HG03571 (cell line): ENCODE measurements around the gene GIPC1.
"Not testable (repeated sequence)": the region's sequence is repeated elsewhere in the genome, so short reads cannot be mapped to it uniquely, and the experiment has no call there.

ENCODE experiments used
- ATAC-seq: cut with Tn5 transposase; IDR thresholded peaks from one replicate; pipeline ENCODE4 v1.9.1; 2021; ENCODE audit not compliant: unreplicated experiment

Gene GIPC1

DNA sequence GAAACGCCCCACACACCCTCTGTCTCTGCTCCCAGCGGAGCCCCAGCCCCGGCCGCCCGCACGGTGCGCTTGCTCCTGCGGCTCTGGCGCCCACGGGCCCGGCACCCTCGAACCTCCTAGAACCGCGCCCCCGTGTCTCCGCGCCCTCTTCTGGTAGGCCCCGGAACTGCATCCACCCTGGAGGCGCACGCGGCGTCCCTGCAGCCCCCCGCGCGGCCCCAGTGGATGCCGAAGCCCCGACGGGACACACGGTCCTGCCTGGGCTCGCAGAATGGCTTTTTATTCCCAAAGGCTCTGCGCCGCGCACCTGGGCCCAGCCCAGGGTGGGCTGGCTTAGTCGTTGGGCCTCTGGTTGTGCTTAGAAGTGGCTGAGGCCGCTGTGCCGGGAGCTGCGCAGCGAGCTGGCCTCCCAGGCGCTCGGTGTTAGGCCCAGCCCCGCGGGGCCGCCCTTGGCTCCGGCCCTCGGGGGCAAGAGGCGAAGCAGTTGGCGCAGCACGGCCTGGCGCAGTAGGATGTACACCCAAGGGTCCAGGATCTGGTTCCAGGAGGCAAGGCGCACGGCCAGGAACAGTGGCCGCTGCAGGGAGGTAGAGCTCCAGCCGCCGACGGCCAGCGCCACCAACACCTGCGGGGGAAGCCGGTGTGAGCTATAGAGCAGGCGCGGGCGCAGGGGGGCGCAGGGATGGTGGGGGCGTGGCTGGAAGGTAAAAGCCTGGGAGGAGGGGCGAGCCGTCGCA is 23.6 kb downstream of the GIPC1 start:
- ATAC-seq = no peak

DNA sequence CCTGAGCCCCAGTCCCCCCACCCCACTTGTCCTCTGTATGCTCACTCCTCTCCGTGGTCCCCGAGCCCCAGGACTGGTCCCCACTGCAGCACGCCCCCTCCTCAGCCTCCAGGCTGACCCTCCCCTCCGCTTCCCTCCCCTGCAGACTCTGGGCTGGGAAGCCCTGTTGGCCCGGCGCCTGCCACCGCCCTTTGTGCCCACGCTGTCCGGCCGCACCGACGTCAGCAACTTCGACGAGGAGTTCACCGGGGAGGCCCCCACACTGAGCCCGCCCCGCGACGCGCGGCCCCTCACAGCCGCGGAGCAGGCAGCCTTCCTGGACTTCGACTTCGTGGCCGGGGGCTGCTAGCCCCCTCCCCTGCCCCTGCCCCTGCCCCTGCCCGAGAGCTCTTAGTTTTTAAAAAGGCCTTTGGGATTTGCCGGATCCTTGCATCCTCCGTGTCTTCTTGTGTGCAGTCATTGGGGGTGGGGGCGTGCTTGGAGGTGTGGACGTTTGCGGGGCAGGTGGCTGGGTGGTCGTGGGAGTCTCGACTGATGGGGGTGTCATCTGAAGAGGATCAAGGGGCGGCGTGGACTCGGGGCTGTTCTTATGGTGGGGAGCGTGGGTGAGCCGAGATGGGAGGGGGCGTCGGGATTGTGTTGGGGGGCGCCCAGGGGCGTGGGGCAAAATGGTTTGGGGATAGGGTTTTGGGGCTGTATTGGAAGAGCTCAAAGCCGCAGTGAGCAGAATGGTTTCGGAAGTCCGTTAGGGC is 24.3 kb downstream of the GIPC1 start:
- no peak for ATAC-seq

DNA sequence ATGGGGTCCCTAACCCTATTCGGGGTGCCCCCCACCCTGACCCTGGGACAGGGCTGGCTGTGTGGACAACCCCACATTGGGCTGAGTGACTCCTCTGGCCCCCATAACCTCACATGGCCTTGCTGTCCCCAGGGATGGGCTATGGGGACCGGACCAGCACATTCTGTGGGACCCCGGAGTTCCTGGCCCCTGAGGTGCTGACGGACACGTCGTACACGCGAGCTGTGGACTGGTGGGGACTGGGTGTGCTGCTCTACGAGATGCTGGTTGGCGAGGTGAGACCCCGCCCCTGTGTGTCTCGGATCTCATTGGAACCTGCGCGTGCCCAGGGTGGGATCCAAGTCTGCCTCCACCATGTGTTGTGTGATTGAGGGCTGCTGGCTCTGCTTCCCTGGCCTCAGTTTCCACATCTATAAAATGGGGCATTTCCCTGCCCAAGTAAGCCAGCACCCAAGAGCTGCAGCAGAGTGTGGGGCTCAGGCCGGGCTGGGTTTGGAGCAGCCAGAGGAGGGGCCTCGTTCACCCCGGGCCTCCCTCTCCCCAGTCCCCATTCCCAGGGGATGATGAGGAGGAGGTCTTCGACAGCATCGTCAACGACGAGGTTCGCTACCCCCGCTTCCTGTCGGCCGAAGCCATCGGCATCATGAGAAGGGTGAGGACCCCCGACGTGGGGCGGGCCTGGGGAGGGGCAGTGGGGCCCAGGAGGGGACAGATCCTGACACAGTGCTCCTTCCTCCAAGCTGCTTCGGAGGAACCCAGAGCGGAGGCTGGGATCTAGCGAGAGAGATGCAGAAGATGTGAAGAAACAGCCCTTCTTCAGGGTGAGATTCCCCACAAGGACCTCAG is 25.7 kb downstream of the GIPC1 start:
- ATAC-seq = no peak

DNA sequence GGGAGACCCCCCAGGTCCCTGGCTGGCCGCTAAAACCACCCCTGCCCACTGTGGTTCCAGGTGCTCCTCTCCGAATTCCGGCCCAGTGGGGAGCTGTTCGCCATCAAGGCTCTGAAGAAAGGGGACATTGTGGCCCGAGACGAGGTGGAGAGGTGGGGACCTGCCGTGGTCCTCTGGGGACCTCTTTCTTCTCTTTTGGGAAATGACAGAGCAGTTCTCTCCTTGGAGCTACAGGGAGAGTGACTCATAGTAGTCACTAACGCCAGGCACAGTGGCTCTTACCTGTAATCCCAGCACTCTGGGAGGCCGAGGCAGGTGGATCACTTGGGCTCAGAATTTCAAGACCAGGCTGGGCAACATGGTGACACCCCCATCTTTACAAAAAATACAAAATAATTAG is 28.1 kb downstream of the GIPC1 start:
- no peak for ATAC-seq

DNA sequence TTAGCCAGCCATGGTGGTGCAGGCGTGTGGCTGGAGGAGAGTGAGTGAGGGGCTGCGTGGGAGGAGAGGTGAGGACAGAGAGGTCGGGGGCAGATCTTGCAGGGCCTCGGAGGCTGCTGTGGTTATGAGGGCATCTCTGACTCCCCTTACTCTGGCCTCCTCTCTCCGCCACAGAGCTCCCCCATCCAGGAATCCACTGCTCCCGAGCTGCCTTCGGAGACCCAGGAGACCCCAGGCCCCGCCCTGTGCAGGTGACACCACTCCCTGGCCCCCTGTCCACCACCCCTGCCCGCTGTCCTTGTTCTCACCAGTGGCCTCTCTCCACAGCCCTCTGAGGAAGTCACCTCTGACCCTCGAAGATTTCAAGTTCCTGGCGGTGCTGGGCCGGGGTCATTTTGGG is 28.5 kb downstream of the GIPC1 start:
- no peak for ATAC-seq

DNA sequence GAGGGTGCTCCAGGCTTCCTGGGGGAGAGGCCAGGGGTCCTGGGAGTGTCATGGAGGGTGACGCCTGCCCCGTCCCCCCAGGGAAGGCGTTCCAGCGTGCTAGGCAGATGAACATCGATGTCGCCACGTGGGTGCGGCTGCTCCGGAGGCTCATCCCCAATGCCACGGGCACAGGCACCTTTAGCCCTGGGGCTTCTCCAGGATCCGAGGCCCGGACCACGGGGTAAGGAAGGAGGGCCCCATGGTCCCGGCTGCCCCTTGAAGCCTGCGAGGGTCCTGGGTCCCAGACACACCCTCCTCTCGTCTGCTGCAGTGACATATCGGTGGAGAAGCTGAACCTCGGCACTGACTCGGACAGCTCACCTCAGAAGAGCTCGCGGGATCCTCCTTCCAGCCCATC is 32.2 kb downstream of the GIPC1 start:
- ATAC-seq = no peak

DNA sequence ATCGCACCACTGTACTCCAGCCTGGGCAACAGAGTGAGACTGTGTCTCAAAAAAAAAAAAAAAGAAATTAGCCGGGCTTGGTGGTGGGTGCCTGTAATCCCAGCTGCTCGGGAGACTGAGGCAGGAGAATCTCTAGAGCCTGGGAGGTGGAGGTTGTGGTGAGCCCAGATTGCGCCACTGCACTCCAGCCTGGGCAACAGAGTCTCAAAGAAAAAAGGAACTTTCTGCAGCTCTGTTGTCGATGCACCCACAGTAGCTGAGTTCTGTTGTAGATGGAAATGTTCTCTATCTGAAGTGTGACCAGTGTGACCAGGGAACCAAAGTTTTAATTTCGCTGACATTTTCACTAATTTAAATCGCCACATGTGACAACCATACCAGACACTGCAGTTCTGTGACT is 33.5 kb downstream of the GIPC1 start:
- ATAC-seq = not testable (repeated sequence)

DNA sequence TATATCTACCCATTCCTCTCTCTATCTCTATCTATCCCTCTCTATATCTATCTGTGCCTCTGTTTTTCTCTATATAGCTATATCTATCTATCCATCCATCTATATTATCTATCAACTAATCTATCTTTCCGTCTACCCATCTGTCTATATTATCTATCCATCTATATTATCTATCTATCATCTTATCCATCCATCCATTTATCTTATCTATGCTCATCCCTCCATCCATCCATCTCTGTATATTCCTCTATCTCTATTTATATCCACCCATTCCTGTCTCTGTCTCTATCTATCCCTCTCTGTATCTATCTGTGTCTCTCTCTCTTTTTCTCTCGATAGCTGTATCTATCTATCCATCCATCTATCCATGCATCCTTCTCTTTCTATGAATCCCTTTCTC is 35.0 kb downstream of the GIPC1 start:
- ATAC-seq = no peak

DNA sequence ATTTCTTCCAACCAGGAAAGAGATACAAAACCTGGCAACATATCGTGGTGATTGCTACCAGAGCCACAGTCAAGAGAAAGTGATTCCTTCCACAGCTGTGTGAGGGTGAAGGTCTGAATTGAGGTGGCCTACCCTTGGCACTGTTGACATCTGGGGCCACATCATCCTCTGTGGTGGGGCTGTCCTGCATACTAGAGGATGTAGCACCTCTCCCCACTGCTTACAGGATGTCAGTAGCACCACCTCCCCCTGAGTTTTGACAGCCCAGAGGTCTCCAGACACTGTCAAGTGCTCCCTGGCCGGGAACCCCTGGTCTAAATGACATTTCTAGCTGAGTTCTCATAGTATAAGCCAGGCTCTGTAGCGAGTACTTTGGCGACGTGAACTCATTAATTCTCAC is 36.2 kb downstream of the GIPC1 start:
- ATAC-seq = no peak

DNA sequence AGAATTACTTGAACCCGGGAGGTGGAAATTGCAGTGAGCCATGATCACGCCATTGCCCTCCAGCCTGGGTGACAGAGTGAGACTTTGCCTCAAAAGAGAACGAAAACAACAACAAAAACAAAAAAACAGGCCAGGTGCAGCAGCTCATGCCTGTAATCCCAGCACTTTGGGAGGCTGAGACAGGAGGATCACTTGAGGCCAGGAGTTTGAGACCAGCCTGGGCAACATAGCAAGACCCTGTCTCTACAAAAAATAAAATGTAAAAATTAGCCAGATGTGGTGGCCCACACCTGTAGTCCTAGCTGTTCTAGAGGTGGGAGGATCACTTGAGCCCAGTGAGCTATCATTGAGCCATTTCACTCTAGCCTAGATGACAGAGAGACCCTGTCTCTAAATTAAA is 43.6 kb downstream of the GIPC1 start:
- ATAC-seq = not testable (repeated sequence)

DNA sequence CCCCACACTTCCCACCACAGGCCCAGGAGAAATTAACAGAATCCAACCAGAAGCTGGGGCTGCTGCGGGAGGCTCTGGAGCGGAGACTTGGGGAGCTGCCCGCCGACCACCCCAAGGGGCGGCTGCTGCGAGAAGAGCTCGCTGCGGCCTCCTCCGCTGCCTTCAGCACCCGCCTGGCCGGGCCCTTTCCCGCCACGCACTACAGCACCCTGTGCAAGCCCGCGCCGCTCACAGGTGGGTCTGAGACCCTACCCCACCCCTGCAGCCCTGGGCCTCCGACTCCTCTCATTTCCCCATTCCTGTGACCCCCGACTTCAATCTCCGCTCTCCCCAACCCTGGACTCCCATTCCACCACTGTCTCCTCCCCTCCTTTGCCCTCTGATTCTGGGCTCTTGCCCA is 45.1 kb downstream of the GIPC1 start:
- ATAC-seq = no peak

DNA sequence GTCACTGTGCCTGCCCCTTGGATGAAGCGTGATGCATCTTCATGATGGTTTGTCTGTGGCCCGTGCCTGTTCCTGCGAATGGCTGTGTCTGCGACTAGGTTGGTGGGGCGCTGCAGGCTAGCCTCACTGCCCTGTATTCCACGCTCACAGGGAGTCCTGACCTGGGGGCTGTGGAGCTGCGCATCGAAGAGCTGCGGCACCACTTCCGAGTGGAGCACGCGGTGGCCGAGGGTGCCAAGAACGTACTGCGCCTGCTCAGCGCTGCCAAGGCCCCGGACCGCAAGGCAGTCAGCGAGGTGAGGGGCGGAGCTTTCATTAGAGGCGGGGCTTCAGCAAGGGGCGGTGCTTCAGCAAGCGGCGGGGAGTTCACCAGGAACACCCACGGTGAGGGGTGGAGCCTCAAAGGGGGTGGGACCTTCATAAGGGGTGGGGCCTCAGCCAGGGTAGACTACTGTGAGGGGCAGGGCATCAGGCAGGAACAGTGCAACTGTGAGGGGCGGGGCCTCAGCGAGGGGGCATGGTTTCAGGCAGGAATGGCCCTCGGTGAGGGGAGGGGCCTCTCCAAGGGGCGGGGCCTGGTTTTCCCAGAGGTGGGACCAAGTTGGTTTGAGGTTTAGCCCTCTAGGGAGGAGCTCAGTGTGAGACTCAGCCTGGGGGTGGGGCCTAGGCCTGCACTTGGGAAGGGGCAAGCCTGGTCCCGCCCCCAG is 45.6 kb downstream of the GIPC1 start:
- no peak for ATAC-seq

DNA sequence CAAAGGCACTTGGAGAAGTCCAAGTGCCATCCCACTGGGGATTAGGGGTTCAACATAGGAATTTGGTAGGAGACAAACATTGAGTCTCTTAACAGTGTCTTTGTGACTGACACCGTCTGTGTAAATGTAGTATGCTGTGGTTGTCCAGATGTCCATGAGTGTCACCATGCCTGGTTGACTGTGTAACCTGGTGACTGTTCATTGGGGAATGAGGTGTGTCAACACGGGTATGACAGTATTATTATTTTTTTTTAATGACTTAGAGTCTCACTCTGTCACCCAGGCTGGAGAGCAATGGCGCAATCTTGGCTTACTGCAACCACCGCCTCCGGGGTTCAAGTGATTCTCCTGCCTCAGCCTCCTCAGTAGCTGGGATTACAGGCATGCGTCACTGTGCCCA is 46.6 kb downstream of the GIPC1 start:
- no peak for ATAC-seq

DNA sequence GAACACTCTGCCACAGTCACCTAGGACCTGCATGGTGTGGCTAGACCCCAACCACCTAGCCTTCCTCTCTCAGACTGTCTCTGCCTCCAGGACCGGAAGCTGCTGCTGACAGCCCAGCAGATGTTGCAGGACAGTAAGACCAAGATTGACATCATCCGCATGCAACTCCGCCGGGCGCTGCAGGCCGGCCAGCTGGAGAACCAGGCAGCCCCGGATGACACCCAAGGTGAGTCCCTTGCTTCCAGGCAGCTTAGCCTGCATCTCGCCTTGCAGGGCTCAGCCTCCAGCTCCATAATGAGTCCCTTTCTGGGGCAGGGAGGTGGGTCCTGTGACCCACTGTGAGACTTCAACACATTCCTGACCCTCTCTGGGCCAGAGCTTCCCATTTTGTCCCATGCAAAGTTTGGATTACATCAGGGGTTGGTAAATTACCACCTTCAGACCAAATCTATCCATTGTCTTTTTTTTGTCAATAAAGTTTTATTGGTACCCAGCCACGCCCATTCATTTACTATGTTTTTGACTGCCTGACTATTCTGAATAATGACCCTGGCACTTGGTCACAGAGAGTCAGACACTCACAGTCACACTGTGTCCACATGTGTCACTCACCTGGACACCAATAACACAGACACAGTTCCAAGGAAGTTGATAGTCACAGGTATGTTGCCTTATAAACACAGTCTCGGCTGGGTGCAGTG is 49.4 kb downstream of the GIPC1 start:
- ATAC-seq = no peak

DNA sequence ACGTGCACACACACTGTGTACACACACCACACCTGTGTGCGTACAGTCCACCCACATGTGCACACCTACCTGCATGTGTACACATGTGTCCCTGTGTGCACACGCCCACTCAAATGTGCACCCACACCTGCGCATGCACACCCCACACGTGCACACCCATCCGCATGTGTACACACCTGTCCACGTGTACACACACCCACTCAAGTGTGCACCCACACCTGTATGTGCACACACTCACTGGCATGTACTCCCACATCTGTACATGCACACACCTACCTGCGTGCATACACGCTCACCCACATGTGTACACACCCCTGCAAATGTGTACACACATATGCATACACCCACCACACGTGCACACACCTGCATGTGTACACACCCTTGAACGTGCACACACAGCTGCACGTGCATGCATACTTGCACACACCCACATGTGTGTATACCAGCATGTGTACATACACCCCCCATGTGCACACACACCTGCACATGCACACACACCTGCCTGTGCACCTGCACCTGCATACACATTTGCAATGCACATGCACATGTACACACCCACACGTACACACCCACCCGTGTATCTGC is 52.2 kb downstream of the GIPC1 start:
- ATAC-seq = no peak

DNA sequence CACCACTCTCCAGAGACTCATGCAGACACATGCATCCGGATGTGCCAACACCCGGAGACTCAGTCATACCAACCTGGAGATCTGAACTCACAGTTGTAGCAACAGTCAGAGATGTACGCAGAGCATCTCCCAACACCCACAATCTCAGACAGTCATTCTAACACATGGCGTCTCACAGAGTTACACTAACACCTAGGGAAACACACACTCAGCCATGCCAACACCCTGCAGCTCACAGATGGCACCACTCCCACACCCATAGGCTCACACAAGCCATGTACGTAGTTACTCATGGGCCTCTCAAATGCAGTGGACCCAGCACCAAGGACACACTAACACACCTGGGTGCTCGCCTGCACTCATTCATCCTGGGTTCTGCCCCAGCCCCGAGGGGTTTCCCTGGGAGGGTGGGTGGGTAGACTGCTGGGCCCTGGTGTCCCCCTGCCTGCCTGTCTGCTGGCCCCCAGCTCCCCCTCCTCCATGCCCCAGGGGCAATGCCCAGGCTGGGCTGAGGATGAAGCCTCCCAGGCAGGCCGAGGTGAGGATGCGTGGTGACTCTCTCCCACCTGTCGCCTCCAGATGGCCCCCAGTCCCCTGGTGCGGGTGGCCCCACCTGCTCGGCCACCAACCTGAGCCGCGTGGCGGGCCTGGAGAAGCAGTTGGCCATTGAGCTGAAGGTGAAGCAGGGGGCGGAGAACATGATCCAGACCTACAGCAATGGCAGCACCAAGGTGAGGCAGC is 52.9 kb downstream of the GIPC1 start:
- ATAC-seq = no peak

DNA sequence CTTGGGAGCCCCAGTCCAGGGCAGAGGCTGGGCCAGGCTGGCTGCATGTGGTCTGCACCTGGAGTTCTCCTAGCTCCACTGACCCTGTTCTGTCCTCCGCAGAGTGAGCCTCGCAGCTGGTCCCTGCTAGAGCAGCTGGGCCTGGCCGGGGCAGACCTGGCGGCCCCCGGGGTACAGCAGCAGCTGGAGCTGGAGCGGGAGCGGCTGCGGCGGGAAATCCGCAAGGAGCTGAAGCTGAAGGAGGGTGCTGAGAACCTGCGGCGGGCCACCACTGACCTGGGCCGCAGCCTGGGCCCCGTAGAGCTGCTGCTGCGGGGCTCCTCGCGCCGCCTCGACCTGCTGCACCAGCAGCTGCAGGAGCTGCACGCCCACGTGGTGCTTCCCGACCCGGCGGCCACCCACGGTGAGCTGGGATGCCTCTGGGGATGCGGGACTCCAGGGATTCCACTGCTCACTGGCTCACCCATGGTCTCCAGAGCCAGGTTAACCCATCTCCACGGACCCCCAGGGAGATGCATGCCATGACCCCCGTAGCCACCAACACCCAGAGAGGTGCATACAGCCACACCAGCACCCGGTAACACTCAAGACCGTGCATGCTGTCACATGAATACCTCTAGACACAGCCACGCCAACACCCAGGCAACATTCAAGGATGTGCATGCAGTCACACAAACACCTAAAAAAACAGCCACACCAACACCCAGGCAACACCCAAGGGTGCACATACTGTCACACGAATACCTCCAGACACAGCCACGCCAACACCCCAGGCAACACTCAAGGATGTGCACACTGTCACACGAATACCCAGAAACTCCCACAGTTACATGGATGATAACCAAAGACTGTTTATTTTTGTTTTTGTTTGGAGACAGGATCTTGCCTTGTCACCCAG is 54.6 kb downstream of the GIPC1 start:
- no peak for ATAC-seq

DNA sequence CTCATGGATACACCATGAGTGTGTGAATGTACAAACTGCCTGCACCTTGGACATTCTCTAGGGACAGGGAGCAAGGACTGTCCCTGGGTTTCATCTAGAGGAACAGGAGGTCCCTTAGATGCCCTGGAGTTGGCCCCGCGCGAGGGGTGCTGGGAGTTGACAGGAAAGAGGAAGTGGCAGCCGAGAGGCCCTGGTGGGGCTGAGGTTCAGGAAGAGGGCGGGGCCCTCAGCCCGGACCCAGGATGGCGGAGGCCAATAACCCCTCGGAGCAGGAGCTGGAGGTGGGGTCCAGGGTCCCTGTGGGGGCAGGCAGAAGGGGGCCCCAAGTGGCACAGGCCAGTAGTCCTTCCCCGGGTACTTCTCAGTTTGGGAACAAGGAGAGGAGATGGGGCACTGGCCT is 55.9 kb downstream of the GIPC1 start:
- ATAC-seq = peak; percentile 67
